Trophoblast cell (in vitro differentiated cells and primary cell): ENCODE data around the gene TINCR.

ENCODE experiments used
- DNase-seq, 2 donors: peaks; one replicate each; pipeline ENCODE4 v3.0.0-alpha.2; 2016
- H2AFZ ChIP-seq: 2 replicates; pipeline ENCODE4 v1.6.1; 2013; ENCODE audit warnings: low read length, moderate library complexity, mild to moderate bottlenecking; ENCODE audit not compliant: insufficient read depth, poor library complexity
- H2AK5ac ChIP-seq: 2 replicates; pipeline ENCODE4 v1.6.1; 2013; ENCODE audit warnings: mild to moderate bottlenecking, low read length
- H2BK120ac ChIP-seq: 2 replicates; pipeline ENCODE4 v1.6.1; 2013; ENCODE audit warnings: low read length, mild to moderate bottlenecking, moderate library complexity; ENCODE audit not compliant: insufficient read depth, poor library complexity
- H2BK12ac ChIP-seq: 2 replicates; pipeline ENCODE4 v1.6.1; 2013; ENCODE audit warnings: mild to moderate bottlenecking, low read length, moderate library complexity
- H2BK5ac ChIP-seq: 2 replicates; pipeline ENCODE4 v1.6.1; 2013; ENCODE audit warnings: low read length, low read depth, moderate library complexity, mild to moderate bottlenecking; ENCODE audit not compliant: poor library complexity
- H3K14ac ChIP-seq: 2 replicates; pipeline ENCODE4 v1.6.1; 2013; ENCODE audit warnings: mild to moderate bottlenecking, low read length
- H3K18ac ChIP-seq: 2 replicates; pipeline ENCODE4 v1.6.1; 2013; ENCODE audit warnings: mild to moderate bottlenecking, low read length
- H3K23ac ChIP-seq: 2 replicates; pipeline ENCODE4 v1.6.1; 2013; ENCODE audit warnings: low read length
- H3K27ac ChIP-seq: 2 replicates; pipeline ENCODE4 v1.5.1; 2013; ENCODE audit warnings: low read depth, mild to moderate bottlenecking, inconsistent platforms, low read length, moderate library complexity
- H3K27me3 ChIP-seq: 2 replicates; pipeline ENCODE4 v1.6.1; 2013; ENCODE audit warnings: inconsistent platforms, mild to moderate bottlenecking, low read length, moderate library complexity; ENCODE audit not compliant: insufficient read depth
- H3K36me3 ChIP-seq, 2 experiments: 1 replicate in 1 of 2; 2 replicates in 1 of 2; pipeline ENCODE4 v1.6.1; 2013; ENCODE audit warnings: low read length in 2 of 2, mild to moderate bottlenecking in 2 of 2, moderate library complexity in 1 of 2; ENCODE audit not compliant: insufficient read depth in 2 of 2, control insufficient read depth in 1 of 2
- H3K4ac ChIP-seq: 2 replicates; pipeline ENCODE4 v1.6.1; 2013; ENCODE audit warnings: low read depth, mild to moderate bottlenecking, low read length, moderate library complexity
- H3K4me1 ChIP-seq, 2 experiments: 1 replicate in 1 of 2; 2 replicates in 1 of 2; pipeline ENCODE4 v1.6.1; 2013; ENCODE audit warnings: low read length in 2 of 2, mild to moderate bottlenecking in 2 of 2, moderate library complexity in 1 of 2; ENCODE audit not compliant: insufficient read depth in 2 of 2, control insufficient read depth in 1 of 2
- H3K4me2 ChIP-seq: 2 replicates; pipeline ENCODE4 v1.6.1; 2013; ENCODE audit warnings: inconsistent platforms, mild to moderate bottlenecking, low read length, moderate library complexity
- H3K4me3 ChIP-seq: 2 replicates; pipeline ENCODE4 v1.5.1; 2013; ENCODE audit warnings: mild to moderate bottlenecking, low read depth, low read length, inconsistent platforms
- H3K79me1 ChIP-seq: one replicate; pipeline ENCODE4 v1.6.1; 2013; ENCODE audit warnings: low read length
- H3K79me2 ChIP-seq: 2 replicates; pipeline ENCODE4 v1.6.1; 2013; ENCODE audit warnings: low read length, mild to moderate bottlenecking; ENCODE audit not compliant: control insufficient read depth, insufficient read depth, poor library complexity
- H3K9ac ChIP-seq: 2 replicates; pipeline ENCODE4 v1.6.1; 2013; ENCODE audit warnings: mild to moderate bottlenecking, low read length
- H3K9me3 ChIP-seq: 2 replicates; pipeline ENCODE4 v1.6.1; 2013; ENCODE audit warnings: low read depth, mild to moderate bottlenecking, control low read depth, inconsistent platforms, low read length; ENCODE audit not compliant: insufficient read depth
- H4K12ac ChIP-seq: 2 replicates; pipeline ENCODE4 v1.6.1; 2013; ENCODE audit warnings: low read depth, mild to moderate bottlenecking, low read length, moderate library complexity
- H4K8ac ChIP-seq: 2 replicates; pipeline ENCODE4 v1.6.1; 2013; ENCODE audit warnings: low read depth, mild to moderate bottlenecking, low read length, moderate library complexity
- H4K91ac ChIP-seq: one replicate; pipeline ENCODE4 v1.6.1; 2013; ENCODE audit warnings: low read depth, mild to moderate bottlenecking, low read length, moderate library complexity
- WGBS: extraction: QIAGEN DNeasy Blood & Tissue Kit; methylation state at CpG from one replicate; pipeline ENCODE4 v1.1.7; 2013; ENCODE audit warnings: missing lambda C conversion rate; ENCODE audit not compliant: insufficient read length, insufficient coverage; ENCODE audit errors: extremely low coverage; 5-methylcytosine and 5-hydroxymethylcytosine counted together

TINCR gene

DNA sequence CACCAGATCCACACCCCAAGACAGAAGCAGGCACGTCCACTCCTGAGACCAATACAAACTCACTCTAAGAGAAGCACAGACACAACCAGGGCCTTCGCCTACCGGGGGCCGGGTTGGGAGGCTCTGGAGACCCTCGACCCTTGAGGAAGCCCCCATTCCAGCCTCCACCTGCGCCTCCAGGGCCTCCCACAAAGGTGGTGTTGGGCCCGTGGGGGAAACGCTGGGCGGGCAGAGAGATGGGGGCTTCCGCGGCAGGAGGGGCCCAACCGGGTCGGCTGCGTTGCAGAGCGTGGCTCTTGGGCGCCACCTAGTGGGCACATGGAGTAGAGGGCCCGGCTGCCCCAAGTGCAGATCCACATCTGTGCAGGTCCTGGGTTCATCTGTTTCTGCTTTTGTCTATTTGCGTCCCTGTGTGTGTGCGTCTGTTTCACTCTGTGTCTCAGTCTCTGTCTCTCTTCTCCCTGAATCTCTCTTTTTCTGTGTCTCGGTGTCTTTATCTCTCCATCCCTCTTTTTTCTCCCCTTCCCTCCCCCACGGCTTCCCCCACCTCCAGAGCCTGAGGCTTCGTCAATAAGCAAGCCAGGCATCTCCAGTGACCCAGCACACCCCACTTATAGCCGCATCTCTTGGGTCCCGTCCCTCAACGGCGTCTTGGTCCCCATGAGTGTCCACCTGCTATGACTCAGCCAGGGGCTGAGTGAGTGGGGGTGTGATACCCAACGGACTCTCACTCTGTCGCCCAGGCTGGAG, 10.5 kb upstream of the TINCR start:
- Histone ChIP-seq H2AFZ (no peak overlapping the region), H3K4me1 (peaks cover 0 to 5% of the 10 kb centered on the region in 2 experiments), H3K79me1 (peaks cover 1% of the 10 kb centered on the region), H2BK120ac (no peak overlapping the region), H2BK5ac (no peak overlapping the region), H3K4ac (no peak overlapping the region), H3K9ac (no peak overlapping the region), H3K27ac (no peak overlapping the region), H3K9me3 (no peaks in the 10 kb centered on the region), H4K91ac (no peak overlapping the region), H2BK12ac (no peak overlapping the region), H3K4me3 (no peak overlapping the region), H3K23ac (no peak overlapping the region), H3K18ac (no peak overlapping the region), H3K79me2 (no peaks in the 10 kb centered on the region), H3K36me3 (peaks cover 5 to 7% of the 10 kb centered on the region in 2 experiments), H3K4me2 (peak overlapping the region; percentile 49), H2AK5ac (no peak overlapping the region), H3K27me3 (no peaks in the 10 kb centered on the region), H4K8ac (peak overlapping the region; percentile 68), H4K12ac (no peak overlapping the region), H3K14ac (no peak overlapping the region)
- no CpG with 5 or more reads among the region's 28 CpGs for WGBS
- peak; percentile 55 to 85 for DNase-seq

- peak; percentile 38 to 73 for DNase-seq
- Histone ChIP-seq H3K4me2 (no peak overlapping the region), H2AK5ac (no peak overlapping the region), H3K4ac (no peak overlapping the region), H3K14ac (no peak overlapping the region), H3K9ac (no peak overlapping the region), H3K18ac (no peak overlapping the region), H4K8ac (no peak overlapping the region), H3K4me1 (peaks cover 10 to 15% of the 10 kb centered on the region in 2 experiments), H3K27me3 (no peaks in the 10 kb centered on the region), H3K27ac (no peak overlapping the region), H4K91ac (no peak overlapping the region), H3K79me2 (no peaks in the 10 kb centered on the region), H2BK12ac (no peak overlapping the region), H3K4me3 (no peak overlapping the region), H2AFZ (no peak overlapping the region), H3K36me3 (no peaks in the 10 kb centered on the region), H3K23ac (no peak overlapping the region), H3K9me3 (peaks cover 2% of the 10 kb centered on the region), H4K12ac (no peak overlapping the region), H3K79me1 (peaks cover 6% of the 10 kb centered on the region), H2BK120ac (no peak overlapping the region), H2BK5ac (no peak overlapping the region)
- WGBS: no CpG with 5 or more reads among the region's 6 CpGs
These were observed 7.8 kb upstream of the TINCR start for GRCh38 chr19:5575590-5575989.

- Histone ChIP-seq H2AK5ac (no peak overlapping the region), H3K4me3 (no peak overlapping the region), H3K36me3 (no peaks in the 10 kb centered on the region), H2BK120ac (peak overlapping the region; percentile 56), H3K79me1 (peaks cover 8% of the 10 kb centered on the region), H3K18ac (no peak overlapping the region), H4K8ac (peak overlapping the region; percentile 62), H2AFZ (no peak overlapping the region), H2BK5ac (peak overlapping the region; percentile 26), H3K9me3 (peaks cover 2% of the 10 kb centered on the region), H3K27me3 (no peaks in the 10 kb centered on the region), H2BK12ac (peak overlapping the region; percentile 31), H3K4ac (no peak overlapping the region), H3K27ac (peak overlapping the region; percentile 89), H4K91ac (peak overlapping the region; percentile 59), H4K12ac (no peak overlapping the region), H3K14ac (no peak overlapping the region), H3K4me1 (peaks cover 10 to 11% of the 10 kb centered on the region in 2 experiments), H3K23ac (no peak overlapping the region), H3K4me2 (peak overlapping the region; percentile 18), H3K9ac (peak overlapping the region; percentile 34), H3K79me2 (no peaks in the 10 kb centered on the region)
- WGBS: no CpG with 5 or more reads among the region's 14 CpGs
- peak; percentile 89 to 90 for DNase-seq
These were observed 5.0 kb upstream of the TINCR start for GRCh38 chr19:5572556-5573286.

DNA sequence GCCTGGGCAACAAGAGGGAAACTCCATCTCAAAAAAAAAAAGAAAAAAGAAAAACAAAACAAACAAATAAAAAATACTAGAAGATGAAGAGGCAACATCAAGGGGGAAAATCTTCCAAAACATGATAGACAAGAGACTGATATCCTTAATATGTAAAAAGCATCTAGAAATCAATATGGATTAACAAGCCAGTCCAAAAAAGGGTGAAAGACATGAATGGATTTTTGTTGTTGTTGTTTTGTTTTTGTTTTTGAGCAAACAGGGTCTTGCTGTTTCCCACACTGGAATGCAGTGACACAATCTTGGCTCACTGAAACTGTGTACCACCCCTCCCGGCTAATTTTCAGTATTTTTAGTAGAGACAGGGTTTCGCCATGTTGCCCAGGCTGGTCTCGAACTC, 4.0 kb upstream of the TINCR start:
- H3K4me2 ChIP-seq: no peak overlapping the region

More for the DNA sequence above, 4.0 kb upstream of the TINCR start:
- no peak overlapping the region for H2AFZ ChIP-seq
- H2BK5ac ChIP-seq: no peak overlapping the region
- no peak overlapping the region for H3K14ac ChIP-seq
- no peak overlapping the region for H2AK5ac ChIP-seq
- H4K91ac ChIP-seq: peak overlapping the region; percentile 35
- peaks cover 10% of the 10 kb centered on the region for H3K79me1 ChIP-seq
- H3K9ac ChIP-seq: no peak overlapping the region
- no peak for DNase-seq
- H4K8ac ChIP-seq: no peak overlapping the region
- no peak overlapping the region for H3K4me3 ChIP-seq
- WGBS: no CpG with 5 or more reads among the region's 3 CpGs
- H2BK120ac ChIP-seq: no peak overlapping the region
- H3K36me3 ChIP-seq: no peaks in the 10 kb centered on the region
- no peak overlapping the region for H4K12ac ChIP-seq
- H3K18ac ChIP-seq: no peak overlapping the region
- no peak overlapping the region for H3K27ac ChIP-seq
- H3K9me3 ChIP-seq: peaks cover 2% of the 10 kb centered on the region
- peaks cover 2% of the 10 kb centered on the region for H3K79me2 ChIP-seq
- H3K23ac ChIP-seq: no peak overlapping the region
- H3K4ac ChIP-seq: no peak overlapping the region
- H3K27me3 ChIP-seq: no peaks in the 10 kb centered on the region
- no peak overlapping the region for H2BK12ac ChIP-seq
- peaks cover 10% of the 10 kb centered on the region in 2 experiments for H3K4me1 ChIP-seq
